HEK293 (cell line): ENCODE measurements around the gene TIMM44.

Experiments used
- ZIC2 ChIP-seq: fragments of 450-650 bp; formaldehyde crosslinking; IDR thresholded peaks from 2 replicates; pipeline ENCODE4 v1.5.1; 2016; ENCODE audit warnings: missing biosample characterization, missing genetic modification characterization
- ZNF174 ChIP-seq: fragments of 450-650 bp; formaldehyde crosslinking; IDR thresholded peaks from 2 replicates; pipeline ENCODE4 v1.5.0; 2017; ENCODE audit warnings: missing biosample characterization, mild to moderate bottlenecking, missing genetic modification characterization
- ZNF292 ChIP-seq: fragments of 450-650 bp; formaldehyde crosslinking; IDR thresholded peaks from 2 replicates; pipeline ENCODE4 v1.5.1; 2016; ENCODE audit warnings: low read depth, missing biosample characterization, missing genetic modification characterization, borderline replicate concordance
- ZNF426 ChIP-seq: fragments of 450-650 bp; formaldehyde crosslinking; IDR thresholded peaks from 2 replicates; pipeline ENCODE4 v1.5.1; 2017; ENCODE audit warnings: missing biosample characterization, missing genetic modification characterization, mild to moderate bottlenecking, inconsistent platforms, moderate library complexity
- ZNF510 ChIP-seq: fragments of 450-650 bp; formaldehyde crosslinking; IDR thresholded peaks from 2 replicates; pipeline ENCODE4 v1.5.1; 2018; ENCODE audit warnings: mild to moderate bottlenecking, missing genetic modification characterization, missing biosample characterization; ENCODE audit not compliant: insufficient replicate concordance
- TF ChIP-seq, protein P1 (sequence below): fragments of 450-650 bp; formaldehyde crosslinking; IDR thresholded peaks from 2 replicates; pipeline ENCODE4 v1.5.1; 2016; ENCODE audit warnings: missing biosample characterization, missing genetic modification characterization, low read depth
- TF ChIP-seq, protein P2 (sequence below): fragments of 450-650 bp; formaldehyde crosslinking; IDR thresholded peaks from 2 replicates; pipeline ENCODE4 v1.5.1; 2016; ENCODE audit warnings: missing biosample characterization, missing genetic modification characterization
- TF ChIP-seq, protein P3 (sequence below): fragments of 450-650 bp; formaldehyde crosslinking; IDR thresholded peaks from 2 replicates; pipeline ENCODE4 v1.5.1; 2016; ENCODE audit warnings: missing biosample characterization, missing genetic modification characterization
- TF ChIP-seq, protein P4 (sequence below): fragments of 450-650 bp; formaldehyde crosslinking; IDR thresholded peaks from 2 replicates; pipeline ENCODE4 v1.5.1; 2016; ENCODE audit warnings: missing biosample characterization, missing genetic modification characterization, low read depth
- TF ChIP-seq, protein P5 (sequence below): fragments of 450-650 bp; formaldehyde crosslinking; IDR thresholded peaks from 2 replicates; pipeline ENCODE4 v1.5.1; 2016; ENCODE audit warnings: missing biosample characterization, missing genetic modification characterization

DNA sequence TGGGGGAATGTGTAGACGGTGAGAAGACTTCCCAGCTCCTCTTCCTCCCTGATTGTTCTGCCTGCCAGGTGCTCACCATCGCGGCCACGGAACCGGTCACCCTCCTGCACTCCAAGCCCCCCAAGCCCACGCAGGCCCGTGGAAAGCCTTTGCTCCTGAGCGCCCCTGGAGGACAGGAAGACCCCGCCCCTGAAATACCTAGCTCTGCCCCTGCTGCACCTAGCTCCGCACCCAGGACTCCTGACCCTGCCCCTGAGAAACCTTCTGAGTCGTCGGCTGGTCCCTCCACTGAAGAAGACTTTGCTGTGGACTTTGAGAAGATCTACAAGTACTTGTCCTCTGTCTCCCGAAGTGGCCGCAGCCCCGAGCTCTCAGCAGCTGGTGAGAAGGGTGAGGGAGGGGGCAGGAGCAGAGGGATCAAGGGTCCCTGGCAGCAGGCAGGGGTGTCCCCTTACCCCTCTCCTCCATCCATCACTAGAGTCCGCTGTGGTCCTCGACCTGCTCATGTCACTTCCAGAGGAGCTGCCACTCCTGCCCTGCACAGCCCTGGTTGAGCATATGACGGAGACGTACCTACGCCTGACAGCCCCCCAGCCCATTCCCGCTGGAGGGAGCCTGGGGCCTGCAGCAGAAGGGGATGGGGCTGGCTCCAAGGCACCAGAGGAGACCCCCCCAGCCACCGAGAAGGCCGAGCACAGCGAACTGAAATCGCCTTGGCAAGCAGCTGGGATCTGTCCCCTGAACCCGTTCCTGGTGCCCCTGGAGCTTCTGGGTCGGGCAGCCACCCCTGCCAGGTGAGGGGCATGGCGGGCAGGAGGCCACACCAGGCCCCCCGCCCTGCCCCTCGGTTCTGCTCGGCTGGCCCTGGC is 21.3 kb downstream of the TIMM44 start:
- TF ChIP-seq, protein P1, sequence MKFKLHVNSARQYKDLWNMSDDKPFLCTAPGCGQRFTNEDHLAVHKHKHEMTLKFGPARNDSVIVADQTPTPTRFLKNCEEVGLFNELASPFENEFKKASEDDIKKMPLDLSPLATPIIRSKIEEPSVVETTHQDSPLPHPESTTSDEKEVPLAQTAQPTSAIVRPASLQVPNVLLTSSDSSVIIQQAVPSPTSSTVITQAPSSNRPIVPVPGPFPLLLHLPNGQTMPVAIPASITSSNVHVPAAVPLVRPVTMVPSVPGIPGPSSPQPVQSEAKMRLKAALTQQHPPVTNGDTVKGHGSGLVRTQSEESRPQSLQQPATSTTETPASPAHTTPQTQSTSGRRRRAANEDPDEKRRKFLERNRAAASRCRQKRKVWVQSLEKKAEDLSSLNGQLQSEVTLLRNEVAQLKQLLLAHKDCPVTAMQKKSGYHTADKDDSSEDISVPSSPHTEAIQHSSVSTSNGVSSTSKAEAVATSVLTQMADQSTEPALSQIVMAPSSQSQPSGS (tag by site-specific recombination), result no peak
- TF ChIP-seq, protein P2, sequence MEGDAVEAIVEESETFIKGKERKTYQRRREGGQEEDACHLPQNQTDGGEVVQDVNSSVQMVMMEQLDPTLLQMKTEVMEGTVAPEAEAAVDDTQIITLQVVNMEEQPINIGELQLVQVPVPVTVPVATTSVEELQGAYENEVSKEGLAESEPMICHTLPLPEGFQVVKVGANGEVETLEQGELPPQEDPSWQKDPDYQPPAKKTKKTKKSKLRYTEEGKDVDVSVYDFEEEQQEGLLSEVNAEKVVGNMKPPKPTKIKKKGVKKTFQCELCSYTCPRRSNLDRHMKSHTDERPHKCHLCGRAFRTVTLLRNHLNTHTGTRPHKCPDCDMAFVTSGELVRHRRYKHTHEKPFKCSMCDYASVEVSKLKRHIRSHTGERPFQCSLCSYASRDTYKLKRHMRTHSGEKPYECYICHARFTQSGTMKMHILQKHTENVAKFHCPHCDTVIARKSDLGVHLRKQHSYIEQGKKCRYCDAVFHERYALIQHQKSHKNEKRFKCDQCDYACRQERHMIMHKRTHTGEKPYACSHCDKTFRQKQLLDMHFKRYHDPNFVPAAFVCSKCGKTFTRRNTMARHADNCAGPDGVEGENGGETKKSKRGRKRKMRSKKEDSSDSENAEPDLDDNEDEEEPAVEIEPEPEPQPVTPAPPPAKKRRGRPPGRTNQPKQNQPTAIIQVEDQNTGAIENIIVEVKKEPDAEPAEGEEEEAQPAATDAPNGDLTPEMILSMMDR (tag by site-specific recombination), result 0 out of 2 replicates have a peak, but pooled peaks have one; percentile 11
- TF ChIP-seq, protein P3, sequence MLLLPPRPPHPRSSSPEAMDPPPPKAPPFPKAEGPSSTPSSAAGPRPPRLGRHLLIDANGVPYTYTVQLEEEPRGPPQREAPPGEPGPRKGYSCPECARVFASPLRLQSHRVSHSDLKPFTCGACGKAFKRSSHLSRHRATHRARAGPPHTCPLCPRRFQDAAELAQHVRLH (tag by site-specific recombination), result no peak
- TF ChIP-seq ZNF510 (tag by site-specific recombination) (no peak), ZNF426 (no peak), ZIC2 (tag by site-specific recombination) (no peak), ZNF174 (tag by site-specific recombination) (no peak), ZNF292 (tag by site-specific recombination) (no peak)
- TF ChIP-seq, protein P4, sequence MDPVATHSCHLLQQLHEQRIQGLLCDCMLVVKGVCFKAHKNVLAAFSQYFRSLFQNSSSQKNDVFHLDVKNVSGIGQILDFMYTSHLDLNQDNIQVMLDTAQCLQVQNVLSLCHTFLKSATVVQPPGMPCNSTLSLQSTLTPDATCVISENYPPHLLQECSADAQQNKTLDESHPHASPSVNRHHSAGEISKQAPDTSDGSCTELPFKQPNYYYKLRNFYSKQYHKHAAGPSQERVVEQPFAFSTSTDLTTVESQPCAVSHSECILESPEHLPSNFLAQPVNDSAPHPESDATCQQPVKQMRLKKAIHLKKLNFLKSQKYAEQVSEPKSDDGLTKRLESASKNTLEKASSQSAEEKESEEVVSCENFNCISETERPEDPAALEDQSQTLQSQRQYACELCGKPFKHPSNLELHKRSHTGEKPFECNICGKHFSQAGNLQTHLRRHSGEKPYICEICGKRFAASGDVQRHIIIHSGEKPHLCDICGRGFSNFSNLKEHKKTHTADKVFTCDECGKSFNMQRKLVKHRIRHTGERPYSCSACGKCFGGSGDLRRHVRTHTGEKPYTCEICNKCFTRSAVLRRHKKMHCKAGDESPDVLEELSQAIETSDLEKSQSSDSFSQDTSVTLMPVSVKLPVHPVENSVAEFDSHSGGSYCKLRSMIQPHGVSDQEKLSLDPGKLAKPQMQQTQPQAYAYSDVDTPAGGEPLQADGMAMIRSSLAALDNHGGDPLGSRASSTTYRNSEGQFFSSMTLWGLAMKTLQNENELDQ (tag by site-specific recombination), result no peak
- TF ChIP-seq, protein P5, sequence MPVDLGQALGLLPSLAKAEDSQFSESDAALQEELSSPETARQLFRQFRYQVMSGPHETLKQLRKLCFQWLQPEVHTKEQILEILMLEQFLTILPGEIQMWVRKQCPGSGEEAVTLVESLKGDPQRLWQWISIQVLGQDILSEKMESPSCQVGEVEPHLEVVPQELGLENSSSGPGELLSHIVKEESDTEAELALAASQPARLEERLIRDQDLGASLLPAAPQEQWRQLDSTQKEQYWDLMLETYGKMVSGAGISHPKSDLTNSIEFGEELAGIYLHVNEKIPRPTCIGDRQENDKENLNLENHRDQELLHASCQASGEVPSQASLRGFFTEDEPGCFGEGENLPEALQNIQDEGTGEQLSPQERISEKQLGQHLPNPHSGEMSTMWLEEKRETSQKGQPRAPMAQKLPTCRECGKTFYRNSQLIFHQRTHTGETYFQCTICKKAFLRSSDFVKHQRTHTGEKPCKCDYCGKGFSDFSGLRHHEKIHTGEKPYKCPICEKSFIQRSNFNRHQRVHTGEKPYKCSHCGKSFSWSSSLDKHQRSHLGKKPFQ (tag by site-specific recombination), result no peak
